ENCODE data around the gene AIPL1. TPM values are rescaled to one million over a fixed set of nuclear protein-coding genes. Genes with fewer than 3 reads are reported as not detected.

AIPL1 gene
- total and polyA plus RNA-seq, 2 of the 13 experiments (the other 11 are each of a cell fraction or from before 2014, with no cell fraction given), result not detected

GRCh38 chr17:6455321-6455705 is 20.4 kb upstream of the AIPL1 start (continued):
- TF ChIP-seq ZIK1 (CRISPR knock-in tag; IDR thresholded peaks at IDR 0.05; ENCODE audit: borderline replicate concordance, low read depth) (no peak), MAX (IDR thresholded peaks at IDR 0.05) (no peak), ZHX1 (CRISPR knock-in tag; IDR thresholded peaks at IDR 0.05; ENCODE audit: low read depth) (no peak), NR1H2 (CRISPR knock-in tag; IDR thresholded peaks at IDR 0.05; ENCODE audit: borderline replicate concordance, low read depth) (no peak), ZFY (CRISPR knock-in tag; IDR thresholded peaks at IDR 0.05) (no peak), NFYC (CRISPR knock-in tag; IDR thresholded peaks at IDR 0.05) (no peak), ZBTB39 (CRISPR knock-in tag; IDR thresholded peaks at IDR 0.05) (no peak), ZNF879 (CRISPR knock-in tag; IDR thresholded peaks at IDR 0.05) (no peak), ZNF432 (CRISPR knock-in tag; IDR thresholded peaks at IDR 0.05; ENCODE audit: borderline replicate concordance) (no peak), ZFP36 (IDR thresholded peaks at IDR 0.05; ENCODE audit: borderline replicate concordance, low read depth, low read length, partially characterized antibody) (no peak)
